ENCODE data around the gene SCN2B.

- TF ChIP-seq CTCF (IDR thresholded peaks at IDR 0.05; ENCODE audit: low read length) (no peak), EZH2 (optimal IDR thresholded peaks at IDR 0.05; ENCODE audit: low read depth, low read length) (no peak), EZH2phosphoT487 (IDR thresholded peaks at IDR 0.05; ENCODE audit: low read length) (no peak)
Observed at GRCh38 chr11:118224511-118225188, 48.2 kb upstream of the SCN2B start, which contains the start of gene JAML.
